PFSK-1 (cell line): ENCODE data around the gene LRRC32.

Experiments used
- FOXP2 ChIP-seq: optimal IDR thresholded peaks from 2 replicates; pipeline ENCODE3; 2011; ENCODE audit warnings: borderline replicate concordance, control low read depth, inconsistent platforms; ENCODE audit not compliant: insufficient read depth; ENCODE audit errors: extremely low read length, extremely low read depth
- POLR2AphosphoS5 ChIP-seq: IDR thresholded peaks from 2 replicates; pipeline ENCODE4 v1.6.1; 2012; ENCODE audit warnings: low read depth, mild to moderate bottlenecking, control low read depth, low read length, moderate library complexity
- REST ChIP-seq, 2 experiments: IDR thresholded peaks; 2 replicates each; pipeline versions ENCODE4 v1.6.1 to v1.8.0; 2011 to 2012; ENCODE audit warnings: low read depth in 2 of 2, low read length in 2 of 2, control low read depth in 1 of 2, inconsistent platforms in 1 of 2, mild to moderate bottlenecking in 1 of 2, moderate library complexity in 1 of 2; ENCODE audit not compliant: insufficient read depth in 1 of 2
- SIN3A ChIP-seq: IDR thresholded peaks from 2 replicates; pipeline ENCODE4 v1.6.1; 2012; ENCODE audit warnings: mild to moderate bottlenecking, low read length, moderate library complexity, borderline replicate concordance; ENCODE audit not compliant: insufficient read depth
- TAF1 ChIP-seq: IDR thresholded peaks from 2 replicates; pipeline ENCODE4 v1.6.1; 2012; ENCODE audit warnings: low read length, control low read depth, borderline replicate concordance; ENCODE audit not compliant: insufficient read depth

LRRC32 gene

GRCh38 chr11:76631566-76632308 lies 38.8 kb downstream of the LRRC32 start:
- no peak for TF ChIP-seq SIN3A
- TF ChIP-seq FOXP2: no peak

- TF ChIP-seq REST (IDR thresholded peaks at IDR 0.05; ENCODE audit: insufficient read depth in 1 of 2, low read depth in 2 of 2, low read length in 2 of 2) (no peak), POLR2AphosphoS5 (no peak), SIN3A (no peak), FOXP2 (no peak), TAF1 (no peak)
Observed at GRCh38 chr11:76630600-76631281, 39.8 kb downstream of the LRRC32 start.

GRCh38 chr11:76629853-76630599 lies 40.5 kb downstream of the LRRC32 start:
- no peak for TF ChIP-seq SIN3A
- peak; percentile 24 for TF ChIP-seq FOXP2
- no peak for TF ChIP-seq REST (IDR thresholded peaks at IDR 0.05; ENCODE audit: insufficient read depth in 1 of 2, low read depth in 2 of 2, low read length in 2 of 2)

- TF ChIP-seq TAF1 (no peak), SIN3A (no peak), POLR2AphosphoS5 (no peak), REST (IDR thresholded peaks at IDR 0.05; ENCODE audit: insufficient read depth in 1 of 2, low read depth in 2 of 2, low read length in 2 of 2) (no peak), FOXP2 (no peak)
Observed at GRCh38 chr11:76629116-76629852, 41.3 kb downstream of the LRRC32 start.

- TF ChIP-seq TAF1: no peak
- no peak for TF ChIP-seq POLR2AphosphoS5
- TF ChIP-seq SIN3A: no peak
- no peak for TF ChIP-seq REST (IDR thresholded peaks at IDR 0.05; ENCODE audit: insufficient read depth in 1 of 2, low read depth in 2 of 2, low read length in 2 of 2)
- no peak for TF ChIP-seq FOXP2
Observed at GRCh38 chr11:76628408-76628947, 42.1 kb downstream of the LRRC32 start.
